GM21381 (cell line): ENCODE results near the gene FBXW2.
"Not testable (repeated sequence)": the region's sequence is repeated elsewhere in the genome, so short reads cannot be mapped to it uniquely, and the experiment has no call there.

Source experiments
- ATAC-seq: cut with Tn5 transposase; IDR thresholded peaks from one replicate; pipeline ENCODE4 v1.9.1; 2021; ENCODE audit warnings: mild to moderate bottlenecking, moderate library complexity; ENCODE audit not compliant: unreplicated experiment

Gene FBXW2

GRCh38 chr9:120779227-120779626 lies 14.0 kb downstream of the FBXW2 start:
- no peak for ATAC-seq

- ATAC-seq = no peak
Observed at GRCh38 chr9:120778758-120779157, 14.5 kb downstream of the FBXW2 start.

GRCh38 chr9:120777229-120777628 lies 16.0 kb downstream of the FBXW2 start:
- ATAC-seq = no peak

GRCh38 chr9:120776788-120777187 lies 16.4 kb downstream of the FBXW2 start:
- no peak for ATAC-seq

- ATAC-seq = no peak
Observed at GRCh38 chr9:120775859-120776258, 17.4 kb downstream of the FBXW2 start.

- ATAC-seq = no peak
Observed at GRCh38 chr9:120774719-120775118, 18.5 kb downstream of the FBXW2 start.

GRCh38 chr9:120773256-120773655 lies 20.0 kb downstream of the FBXW2 start:
- no peak for ATAC-seq

- ATAC-seq = no peak
Observed at GRCh38 chr9:120770931-120771330, 22.3 kb downstream of the FBXW2 start.

GRCh38 chr9:120768886-120769285 lies 24.3 kb downstream of the FBXW2 start:
- ATAC-seq = no peak

GRCh38 chr9:120768247-120768646 lies 25.0 kb downstream of the FBXW2 start:
- ATAC-seq = no peak

GRCh38 chr9:120767451-120767850 lies 25.8 kb downstream of the FBXW2 start:
- no peak for ATAC-seq

GRCh38 chr9:120765910-120766425 lies 27.2 kb downstream of the FBXW2 start:
- ATAC-seq = no peak

- ATAC-seq = no peak
Observed at GRCh38 chr9:120764476-120764875, 28.7 kb downstream of the FBXW2 start.

GRCh38 chr9:120761006-120761405 lies 32.2 kb downstream of the FBXW2 start:
- ATAC-seq = no peak

- ATAC-seq = no peak
Observed at GRCh38 chr9:120759755-120760400, 33.3 kb downstream of the FBXW2 start.

- ATAC-seq = no peak
Observed at GRCh38 chr9:120758544-120758943, 34.7 kb downstream of the FBXW2 start.

GRCh38 chr9:120757026-120757913 lies 35.9 kb downstream of the FBXW2 start:
- ATAC-seq = no peak

- no peak for ATAC-seq
Observed at GRCh38 chr9:120756531-120756930, 36.7 kb downstream of the FBXW2 start.

- ATAC-seq = no peak
Observed at GRCh38 chr9:120755810-120756434, 37.3 kb downstream of the FBXW2 start.

- ATAC-seq = peak; percentile 76
Observed at GRCh38 chr9:120755044-120755443, 38.2 kb downstream of the FBXW2 start.

GRCh38 chr9:120750421-120750820 lies 42.8 kb downstream of the FBXW2 start:
- ATAC-seq = no peak

GRCh38 chr9:120746366-120746765 lies 46.9 kb downstream of the FBXW2 start:
- not testable (repeated sequence) for ATAC-seq
